GM23338 (cell line): Measurements from ENCODE around the gene CAPN1. TPM values are rescaled to one million over a fixed set of nuclear protein-coding genes. Genes with fewer than 3 reads are reported as not detected.

Source experiments
- ATAC-seq: fragments of 200-7000 bp; cut with Tn5 transposase; 3 replicates; pipeline ENCODE4 v1.9.1; 2020
- DNase-seq: peaks from one replicate; pipeline ENCODE4 v3.0.0-alpha.2; 2015; ENCODE audit warnings: low spot score
- H2AFZ ChIP-seq: fragments of 200-600 bp; sonication (generic); 2 replicates; pipeline ENCODE4 v1.8.0; 2016; ENCODE audit warnings: antibody characterized with exemption, mild to moderate bottlenecking, moderate library complexity
- H3F3A ChIP-seq: fragments of 200-600 bp; sonication (generic); replicated peaks from 2 replicates; pipeline ENCODE4 v1.8.0; 2017; ENCODE audit warnings: antibody characterized with exemption, mixed run types, low read depth
- H3K27ac ChIP-seq: fragments of 200-600 bp; sonication (generic); 2 replicates; pipeline ENCODE4 v1.6.1; 2016; ENCODE audit warnings: low read depth
- H3K27me3 ChIP-seq: fragments of 200-600 bp; sonication (generic); 2 replicates; pipeline ENCODE4 v1.8.0; 2016; ENCODE audit warnings: mild to moderate bottlenecking, mixed run types, moderate library complexity; ENCODE audit not compliant: insufficient read depth
- H3K36me3 ChIP-seq: fragments of 200-600 bp; sonication (generic); 2 replicates; pipeline ENCODE4 v1.8.0; 2016; ENCODE audit warnings: mild to moderate bottlenecking; ENCODE audit not compliant: insufficient read depth
- H3K4me1 ChIP-seq: fragments of 200-600 bp; sonication (generic); 2 replicates; pipeline ENCODE4 v1.8.0; 2016; ENCODE audit warnings: mild to moderate bottlenecking, moderate library complexity; ENCODE audit not compliant: insufficient read depth
- H3K4me2 ChIP-seq: fragments of 200-600 bp; sonication (generic); 2 replicates; pipeline ENCODE4 v1.7.1; 2017; ENCODE audit warnings: mixed run types
- H3K4me3 ChIP-seq: fragments of 200-600 bp; sonication (generic); 2 replicates; pipeline ENCODE4 v1.6.1; 2016; ENCODE audit warnings: mixed run types
- H3K79me2 ChIP-seq: fragments of 200-600 bp; sonication (generic); replicated peaks from 2 replicates; pipeline ENCODE4 v1.8.0; 2017; ENCODE audit warnings: mild to moderate bottlenecking; ENCODE audit not compliant: insufficient read depth
- H3K9me2 ChIP-seq: fragments of 200-600 bp; sonication (generic); 2 replicates; pipeline ENCODE4 v1.8.0; 2017; ENCODE audit not compliant: insufficient read depth
- H4K20me1 ChIP-seq: fragments of 200-600 bp; sonication (generic); replicated peaks from 2 replicates; pipeline ENCODE4 v1.8.0; 2017; ENCODE audit warnings: mild to moderate bottlenecking; ENCODE audit not compliant: insufficient read depth
- H3K27ac Mint-ChIP-seq: 2 replicates; pipeline ENCODE4 v1.8.0; 2020; ENCODE audit warnings: inconsistent platforms, mild to moderate bottlenecking, moderate library complexity, mixed read lengths
- H3K27me3 Mint-ChIP-seq: 3 replicates; pipeline ENCODE4 v1.8.0; 2022; ENCODE audit warnings: low read depth, mild to moderate bottlenecking, moderate library complexity, mixed read lengths, inconsistent platforms; ENCODE audit not compliant: insufficient read depth, poor library complexity
- H3K36me3 Mint-ChIP-seq: 3 replicates; pipeline ENCODE4 v1.8.0; 2021; ENCODE audit warnings: low read depth, mild to moderate bottlenecking, inconsistent platforms, moderate library complexity, mixed read lengths
- H3K4me1 Mint-ChIP-seq: 3 replicates; pipeline ENCODE4 v1.8.0; 2020; ENCODE audit warnings: mild to moderate bottlenecking, inconsistent platforms, mixed read lengths
- H3K4me3 Mint-ChIP-seq: 3 replicates; pipeline ENCODE4 v1.8.0; 2021; ENCODE audit warnings: moderate library complexity, mild to moderate bottlenecking, inconsistent platforms, mixed read lengths
- H3K9me3 Mint-ChIP-seq: 3 replicates; pipeline ENCODE4 v1.8.0; 2020; ENCODE audit warnings: moderate library complexity, mild to moderate bottlenecking, inconsistent platforms, mixed read lengths
- CREB1 ChIP-seq: fragments of 250-450 bp; sonication (Bioruptor Pico); IDR thresholded peaks from 2 replicates; pipeline ENCODE4 v1.5.0; 2020; ENCODE audit warnings: low read depth, mild to moderate bottlenecking, moderate library complexity
- EZH2 ChIP-seq: fragments of 200-600 bp; sonication (generic); IDR thresholded peaks from one replicate; pipeline ENCODE4 v1.8.0; 2017; ENCODE audit warnings: antibody characterized with exemption, mild to moderate bottlenecking, low read depth; ENCODE audit not compliant: unreplicated experiment
- EZH2phosphoT487 ChIP-seq: fragments of 200-600 bp; sonication (generic); IDR thresholded peaks from one replicate; pipeline ENCODE4 v1.8.1; 2018; ENCODE audit warnings: antibody characterized with exemption; ENCODE audit not compliant: unreplicated experiment
- NANOG ChIP-seq: IDR thresholded peaks from 2 replicates; pipeline ENCODE4 v1.6.1; 2016; ENCODE audit warnings: antibody characterized with exemption, borderline replicate concordance
- ZNF114 ChIP-seq: fragments of 250-450 bp; sonication (Bioruptor Pico); IDR thresholded peaks from 2 replicates; pipeline ENCODE4 v1.5.0; 2020; ENCODE audit warnings: mild to moderate bottlenecking, moderate library complexity
- ZNF331 ChIP-seq: fragments of 250-450 bp; sonication (Bioruptor Pico); IDR thresholded peaks from 2 replicates; pipeline ENCODE4 v1.5.0; 2020; ENCODE audit warnings: low read depth, mild to moderate bottlenecking, moderate library complexity
- polyA plus RNA-seq: library from polyadenylated mRNA; unstranded; fragments of >200 nt; fragmentation: Nextera tagmentation; extraction: Ambion mirVana; gene quantifications from 2 replicates; pipeline ENCODE4 v1.2.1, GENCODE V29; 2016
- total RNA-seq: library from RNA; depleted of rRNA; stranded (reverse); fragments of >200 nt; shearing (Covaris generic); gene quantifications from 2 replicates; pipeline ENCODE4 v1.2.3, GENCODE V29; 2014
- TF ChIP-seq, protein P1 (sequence below): fragments of 250-450 bp; sonication (Bioruptor Pico); IDR thresholded peaks from 2 replicates; pipeline ENCODE4 v1.5.0; 2020; ENCODE audit warnings: mild to moderate bottlenecking, moderate library complexity
- TF ChIP-seq, protein P2 (sequence below): IDR thresholded peaks from one replicate; pipeline ENCODE4 v1.6.1; 2018; ENCODE audit warnings: antibody characterized with exemption; ENCODE audit not compliant: unreplicated experiment
- TF ChIP-seq, protein P3 (sequence below): IDR thresholded peaks from 2 replicates; pipeline ENCODE4 v1.6.1; 2016; ENCODE audit warnings: antibody characterized with exemption

The CAPN1 gene
- total and polyA plus RNA-seq, 2 experiments from 2014 or later: 67.3 to 277 TPM

DNA sequence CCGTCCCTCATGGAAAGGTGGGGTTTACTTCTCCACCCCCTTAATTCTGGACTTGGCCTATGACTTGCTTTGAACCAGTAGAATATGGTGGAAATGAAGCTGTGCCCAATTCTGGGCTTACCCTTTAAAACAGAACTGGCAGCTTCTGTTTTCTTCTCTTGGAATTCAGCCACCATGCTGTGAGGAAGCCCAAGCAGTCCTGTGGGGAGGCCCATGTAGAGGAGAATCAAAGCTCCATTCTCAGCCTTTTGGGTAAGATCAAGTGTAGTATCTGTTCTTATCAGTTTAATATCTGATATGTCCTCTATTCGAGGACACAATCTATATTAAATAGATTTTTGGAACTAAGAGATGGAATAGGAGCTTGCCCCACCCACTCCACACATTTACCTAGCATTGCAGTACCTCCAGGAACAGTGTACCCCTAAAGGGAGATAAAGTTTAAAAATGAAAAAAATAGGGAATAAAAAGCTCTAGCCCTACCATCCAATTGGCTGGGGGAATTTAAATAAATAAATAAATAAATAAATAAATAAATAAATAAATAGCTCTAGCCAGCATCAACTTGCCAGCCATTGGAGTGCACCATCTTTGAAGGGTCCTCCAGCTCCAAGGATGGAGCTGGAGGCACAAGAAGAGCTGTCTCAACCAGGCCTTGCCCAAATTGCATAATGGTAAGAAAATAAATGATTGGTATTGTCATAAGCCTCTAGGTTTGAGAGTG, 34.2 kb upstream of the CAPN1 start:
- no peaks in the 10 kb centered on the region for H3K36me3 ChIP-seq
- H3K9me3 Mint-ChIP-seq: peaks cover 9% of the 10 kb centered on the region; the same call in 1 of the 3 replicates
- no peak overlapping the region for H3K4me2 ChIP-seq
- no peak for DNase-seq
- H3K4me3 Mint-ChIP-seq: no peak overlapping the region
- TF ChIP-seq ZNF331: no peak
- TF ChIP-seq EZH2: no peak
- TF ChIP-seq ZNF114: no peak
- H3K36me3 Mint-ChIP-seq: no peaks in the 10 kb centered on the region; the same call in 2 of the 3 replicates
- H3F3A ChIP-seq: no peaks in the 10 kb centered on the region
- no peak overlapping the region for H3K27ac ChIP-seq
- H3K4me1 ChIP-seq: no peaks in the 10 kb centered on the region
- no peak overlapping the region for H2AFZ ChIP-seq
- ATAC-seq: no peak
- H3K27me3 Mint-ChIP-seq: peaks cover 19% of the 10 kb centered on the region
- peaks cover 5% of the 10 kb centered on the region; the same call in 1 of the 3 replicates for H3K4me1 Mint-ChIP-seq
- no peaks in the 10 kb centered on the region for H3K27me3 ChIP-seq
- H3K9me2 ChIP-seq: no peaks in the 10 kb centered on the region
- no peaks in the 10 kb centered on the region for H3K79me2 ChIP-seq
- no peak overlapping the region for H3K4me3 ChIP-seq
- H3K27ac Mint-ChIP-seq: no peak overlapping the region
- H4K20me1 ChIP-seq: no peaks in the 10 kb centered on the region

DNA sequence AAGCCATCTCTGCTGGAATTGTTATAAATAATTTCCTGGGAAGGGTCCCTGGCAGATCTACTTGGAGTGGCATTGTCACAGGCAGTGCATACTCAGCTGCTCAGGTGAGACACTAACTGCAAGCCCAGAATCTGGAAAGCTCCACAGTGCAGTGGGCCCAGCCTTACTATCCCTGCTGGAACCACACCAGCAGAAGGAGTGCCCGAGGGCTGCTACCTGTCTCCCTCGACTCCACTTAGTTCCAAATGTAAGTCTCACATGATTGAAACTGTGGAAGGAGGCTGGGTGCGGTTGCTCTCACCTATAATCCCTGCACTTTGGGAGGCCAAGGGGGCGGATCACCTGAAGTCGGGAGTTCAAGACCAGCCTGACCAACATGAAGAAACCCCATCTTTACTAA, 33.1 kb upstream of the CAPN1 start:
- H3K4me1 ChIP-seq: no peaks in the 10 kb centered on the region
- no peaks in the 10 kb centered on the region for H3K27me3 ChIP-seq
- H3K9me2 ChIP-seq: no peaks in the 10 kb centered on the region
- H3K27ac Mint-ChIP-seq: no peak overlapping the region
- no peaks in the 10 kb centered on the region for H3F3A ChIP-seq
- no peak overlapping the region; the same call in 1 of the 2 replicates for H2AFZ ChIP-seq
- no peak overlapping the region for H3K4me3 ChIP-seq
- H3K27me3 Mint-ChIP-seq: peaks cover 19% of the 10 kb centered on the region
- H3K36me3 ChIP-seq: no peaks in the 10 kb centered on the region
- H3K4me2 ChIP-seq: no peak overlapping the region
- peaks cover 9% of the 10 kb centered on the region; the same call in 1 of the 3 replicates for H3K9me3 Mint-ChIP-seq
- H3K27ac ChIP-seq: no peak overlapping the region
- ATAC-seq (no peak), DNase-seq (no peak)
- H3K4me3 Mint-ChIP-seq: no peak overlapping the region
- H4K20me1 ChIP-seq: no peaks in the 10 kb centered on the region
- H3K4me1 Mint-ChIP-seq: peaks cover 5% of the 10 kb centered on the region; the same call in 1 of the 3 replicates
- H3K36me3 Mint-ChIP-seq: no peaks in the 10 kb centered on the region; the same call in 2 of the 3 replicates
- no peaks in the 10 kb centered on the region for H3K79me2 ChIP-seq
- TF ChIP-seq CREB1 (CRISPR knock-in tag): no peak
- TF ChIP-seq, protein P1, sequence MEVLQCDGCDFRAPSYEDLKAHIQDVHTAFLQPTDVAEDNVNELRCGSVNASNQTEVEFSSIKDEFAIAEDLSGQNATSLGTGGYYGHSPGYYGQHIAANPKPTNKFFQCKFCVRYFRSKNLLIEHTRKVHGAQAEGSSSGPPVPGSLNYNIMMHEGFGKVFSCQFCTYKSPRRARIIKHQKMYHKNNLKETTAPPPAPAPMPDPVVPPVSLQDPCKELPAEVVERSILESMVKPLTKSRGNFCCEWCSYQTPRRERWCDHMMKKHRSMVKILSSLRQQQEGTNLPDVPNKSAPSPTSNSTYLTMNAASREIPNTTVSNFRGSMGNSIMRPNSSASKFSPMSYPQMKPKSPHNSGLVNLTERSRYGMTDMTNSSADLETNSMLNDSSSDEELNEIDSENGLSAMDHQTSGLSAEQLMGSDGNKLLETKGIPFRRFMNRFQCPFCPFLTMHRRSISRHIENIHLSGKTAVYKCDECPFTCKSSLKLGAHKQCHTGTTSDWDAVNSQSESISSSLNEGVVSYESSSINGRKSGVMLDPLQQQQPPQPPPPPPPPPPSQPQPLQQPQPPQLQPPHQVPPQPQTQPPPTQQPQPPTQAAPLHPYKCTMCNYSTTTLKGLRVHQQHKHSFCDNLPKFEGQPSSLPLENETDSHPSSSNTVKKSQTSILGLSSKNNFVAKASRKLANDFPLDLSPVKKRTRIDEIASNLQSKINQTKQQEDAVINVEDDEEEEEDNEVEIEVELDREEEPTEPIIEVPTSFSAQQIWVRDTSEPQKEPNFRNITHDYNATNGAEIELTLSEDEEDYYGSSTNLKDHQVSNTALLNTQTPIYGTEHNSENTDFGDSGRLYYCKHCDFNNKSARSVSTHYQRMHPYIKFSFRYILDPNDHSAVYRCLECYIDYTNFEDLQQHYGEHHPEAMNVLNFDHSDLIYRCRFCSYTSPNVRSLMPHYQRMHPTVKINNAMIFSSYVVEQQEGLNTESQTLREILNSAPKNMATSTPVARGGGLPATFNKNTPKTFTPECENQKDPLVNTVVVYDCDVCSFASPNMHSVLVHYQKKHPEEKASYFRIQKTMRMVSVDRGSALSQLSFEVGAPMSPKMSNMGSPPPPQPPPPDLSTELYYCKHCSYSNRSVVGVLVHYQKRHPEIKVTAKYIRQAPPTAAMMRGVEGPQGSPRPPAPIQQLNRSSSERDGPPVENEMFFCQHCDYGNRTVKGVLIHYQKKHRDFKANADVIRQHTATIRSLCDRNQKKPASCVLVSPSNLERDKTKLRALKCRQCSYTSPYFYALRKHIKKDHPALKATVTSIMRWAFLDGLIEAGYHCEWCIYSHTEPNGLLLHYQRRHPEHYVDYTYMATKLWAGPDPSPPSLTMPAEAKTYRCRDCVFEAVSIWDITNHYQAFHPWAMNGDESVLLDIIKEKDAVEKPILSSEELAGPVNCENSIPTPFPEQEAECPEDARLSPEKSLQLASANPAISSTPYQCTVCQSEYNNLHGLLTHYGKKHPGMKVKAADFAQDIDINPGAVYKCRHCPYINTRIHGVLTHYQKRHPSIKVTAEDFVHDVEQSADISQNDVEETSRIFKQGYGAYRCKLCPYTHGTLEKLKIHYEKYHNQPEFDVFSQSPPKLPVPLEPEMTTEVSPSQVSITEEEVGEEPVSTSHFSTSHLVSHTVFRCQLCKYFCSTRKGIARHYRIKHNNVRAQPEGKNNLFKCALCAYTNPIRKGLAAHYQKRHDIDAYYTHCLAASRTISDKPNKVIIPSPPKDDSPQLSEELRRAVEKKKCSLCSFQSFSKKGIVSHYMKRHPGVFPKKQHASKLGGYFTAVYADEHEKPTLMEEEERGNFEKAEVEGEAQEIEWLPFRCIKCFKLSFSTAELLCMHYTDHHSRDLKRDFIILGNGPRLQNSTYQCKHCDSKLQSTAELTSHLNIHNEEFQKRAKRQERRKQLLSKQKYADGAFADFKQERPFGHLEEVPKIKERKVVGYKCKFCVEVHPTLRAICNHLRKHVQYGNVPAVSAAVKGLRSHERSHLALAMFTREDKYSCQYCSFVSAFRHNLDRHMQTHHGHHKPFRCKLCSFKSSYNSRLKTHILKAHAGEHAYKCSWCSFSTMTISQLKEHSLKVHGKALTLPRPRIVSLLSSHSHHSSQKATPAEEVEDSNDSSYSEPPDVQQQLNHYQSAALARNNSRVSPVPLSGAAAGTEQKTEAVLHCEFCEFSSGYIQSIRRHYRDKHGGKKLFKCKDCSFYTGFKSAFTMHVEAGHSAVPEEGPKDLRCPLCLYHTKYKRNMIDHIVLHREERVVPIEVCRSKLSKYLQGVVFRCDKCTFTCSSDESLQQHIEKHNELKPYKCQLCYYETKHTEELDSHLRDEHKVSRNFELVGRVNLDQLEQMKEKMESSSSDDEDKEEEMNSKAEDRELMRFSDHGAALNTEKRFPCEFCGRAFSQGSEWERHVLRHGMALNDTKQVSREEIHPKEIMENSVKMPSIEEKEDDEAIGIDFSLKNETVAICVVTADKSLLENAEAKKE: no peak
- TF ChIP-seq, protein P2, sequence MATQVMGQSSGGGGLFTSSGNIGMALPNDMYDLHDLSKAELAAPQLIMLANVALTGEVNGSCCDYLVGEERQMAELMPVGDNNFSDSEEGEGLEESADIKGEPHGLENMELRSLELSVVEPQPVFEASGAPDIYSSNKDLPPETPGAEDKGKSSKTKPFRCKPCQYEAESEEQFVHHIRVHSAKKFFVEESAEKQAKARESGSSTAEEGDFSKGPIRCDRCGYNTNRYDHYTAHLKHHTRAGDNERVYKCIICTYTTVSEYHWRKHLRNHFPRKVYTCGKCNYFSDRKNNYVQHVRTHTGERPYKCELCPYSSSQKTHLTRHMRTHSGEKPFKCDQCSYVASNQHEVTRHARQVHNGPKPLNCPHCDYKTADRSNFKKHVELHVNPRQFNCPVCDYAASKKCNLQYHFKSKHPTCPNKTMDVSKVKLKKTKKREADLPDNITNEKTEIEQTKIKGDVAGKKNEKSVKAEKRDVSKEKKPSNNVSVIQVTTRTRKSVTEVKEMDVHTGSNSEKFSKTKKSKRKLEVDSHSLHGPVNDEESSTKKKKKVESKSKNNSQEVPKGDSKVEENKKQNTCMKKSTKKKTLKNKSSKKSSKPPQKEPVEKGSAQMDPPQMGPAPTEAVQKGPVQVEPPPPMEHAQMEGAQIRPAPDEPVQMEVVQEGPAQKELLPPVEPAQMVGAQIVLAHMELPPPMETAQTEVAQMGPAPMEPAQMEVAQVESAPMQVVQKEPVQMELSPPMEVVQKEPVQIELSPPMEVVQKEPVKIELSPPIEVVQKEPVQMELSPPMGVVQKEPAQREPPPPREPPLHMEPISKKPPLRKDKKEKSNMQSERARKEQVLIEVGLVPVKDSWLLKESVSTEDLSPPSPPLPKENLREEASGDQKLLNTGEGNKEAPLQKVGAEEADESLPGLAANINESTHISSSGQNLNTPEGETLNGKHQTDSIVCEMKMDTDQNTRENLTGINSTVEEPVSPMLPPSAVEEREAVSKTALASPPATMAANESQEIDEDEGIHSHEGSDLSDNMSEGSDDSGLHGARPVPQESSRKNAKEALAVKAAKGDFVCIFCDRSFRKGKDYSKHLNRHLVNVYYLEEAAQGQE: no peak
- TF ChIP-seq EZH2: no peak
- no peak for TF ChIP-seq EZH2phosphoT487
- TF ChIP-seq, protein P3, sequence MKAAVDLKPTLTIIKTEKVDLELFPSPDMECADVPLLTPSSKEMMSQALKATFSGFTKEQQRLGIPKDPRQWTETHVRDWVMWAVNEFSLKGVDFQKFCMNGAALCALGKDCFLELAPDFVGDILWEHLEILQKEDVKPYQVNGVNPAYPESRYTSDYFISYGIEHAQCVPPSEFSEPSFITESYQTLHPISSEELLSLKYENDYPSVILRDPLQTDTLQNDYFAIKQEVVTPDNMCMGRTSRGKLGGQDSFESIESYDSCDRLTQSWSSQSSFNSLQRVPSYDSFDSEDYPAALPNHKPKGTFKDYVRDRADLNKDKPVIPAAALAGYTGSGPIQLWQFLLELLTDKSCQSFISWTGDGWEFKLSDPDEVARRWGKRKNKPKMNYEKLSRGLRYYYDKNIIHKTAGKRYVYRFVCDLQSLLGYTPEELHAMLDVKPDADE: no peak
- no peak for TF ChIP-seq NANOG
